ENCODE data around the gene ARMC12. TPM values are rescaled to one million over a fixed set of nuclear protein-coding genes. Genes with fewer than 3 reads are reported as not detected.

Gene ARMC12
- total and polyA plus RNA-seq, 10 of the 15 experiments (the other 5 are each of a cell fraction or from before 2014, with no cell fraction given), result 0.10 to 1.6 (median 0.62) TPM

DNA sequence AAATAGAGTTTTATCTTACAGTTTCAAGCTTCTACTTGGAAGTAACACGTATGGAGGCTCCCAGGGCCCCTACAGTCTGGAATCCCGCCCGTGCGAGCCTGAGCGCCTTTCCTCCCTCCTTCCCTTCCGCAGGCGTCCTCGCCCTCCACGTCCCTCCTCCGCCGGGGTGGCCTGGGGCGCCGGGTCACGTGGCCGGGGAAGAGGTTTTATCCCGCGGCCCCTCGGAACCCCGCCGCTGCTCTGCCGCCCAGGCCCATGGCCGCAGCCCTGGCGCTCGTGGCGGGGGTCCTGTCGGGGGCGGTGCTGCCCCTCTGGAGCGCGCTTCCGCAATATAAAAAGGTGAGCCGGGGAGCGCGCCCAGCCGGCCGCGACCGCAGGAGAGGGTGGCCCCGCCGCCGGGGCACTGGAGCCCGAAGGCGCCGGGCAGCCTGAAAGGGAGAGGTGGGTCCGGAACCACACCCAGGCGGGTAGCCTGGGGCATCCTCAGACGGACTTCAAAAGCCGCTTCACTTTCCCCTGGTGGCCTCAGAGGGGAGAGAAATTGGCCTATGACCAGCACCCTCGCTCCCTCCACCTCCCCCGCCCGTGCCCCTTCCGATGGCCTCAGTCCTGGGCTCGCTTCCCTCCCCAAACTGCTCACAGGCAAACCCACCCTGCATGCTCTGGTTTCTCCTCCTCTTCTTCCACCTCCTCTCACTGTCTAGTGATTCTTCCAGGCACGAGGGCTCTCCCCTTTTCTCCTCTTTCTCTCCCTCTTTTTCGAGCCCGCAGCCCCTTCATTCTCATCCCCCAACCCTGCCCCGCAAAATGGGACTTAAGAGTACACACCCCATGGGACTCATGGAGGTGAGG is 39.8 kb downstream of the ARMC12 start, which contains the start of gene CLPSL2:
CLPSL2 (plus strand) TSS at position 235 of the 852 bp plus-strand sequence; CDS start at position 256, 21 bp downstream.
- intact Hi-C loops (cut with micrococcal nuclease; ENCODE audit: unreplicated experiment) (no loop called here), in situ Hi-C loops (cut with MboI) (no loop called here)
- FAIRE-seq, result no peak
- SMC1A ChIA-PET (ENCODE audit: uncharacterized antibody, unreplicated experiment), result no interaction called here
- H3K27me3 ChIP-seq (replicated peaks in 1 of 2; ENCODE audit: control insufficient read depth in 2 of 2, insufficient read depth in 2 of 2, low read length in 1 of 2), result no peaks in the 10 kb centered on the region; a peak in 1 of 4 replicates
- no peaks in the 10 kb centered on the region for H3K9me3 ChIP-seq (replicated peaks; ENCODE audit: control insufficient read depth, insufficient read depth, low read length)
- ATAC-seq, result peak; percentile 79
- CTCF ChIA-PET, result no interaction called here
- no peaks in the 10 kb centered on the region for H3K79me2 ChIP-seq (ENCODE audit: control insufficient read depth, insufficient read depth, low read length)
- no peak for DNase-seq (ENCODE audit: low read depth, low spot score)
- WGBS (ENCODE audit: insufficient coverage, insufficient replicate concordance, low lambda C conversion rate, missing lambda C conversion rate), result 9% methylated on average over 31 of the region's 56 CpGs
- H3K4me1 ChIP-seq (ENCODE audit: control insufficient read depth, insufficient read depth, low read length), result no peaks in the 10 kb centered on the region
- H4K20me1 ChIP-seq (ENCODE audit: control insufficient read depth, insufficient read depth), result no peaks in the 10 kb centered on the region
- BruUV-seq (replicated peaks), result no TSS peak
- TF ChIP-seq JUNB (IDR thresholded peaks at IDR 0.05), result no peak
- peak; percentile 16; the same call in 1 of the 2 replicates for TF ChIP-seq RUNX3 (IDR thresholded peaks at IDR 0.05; ENCODE audit: low read length)
- TF ChIP-seq BHLHE40 (IDR thresholded peaks at IDR 0.05; ENCODE audit: borderline replicate concordance in 1 of 2, low read depth in 2 of 2, low read length in 1 of 2), result peak in 1 of 2 experiments; percentile 39; a peak in 1 of 4 replicates
- TF ChIP-seq USF1 (IDR thresholded peaks at IDR 0.05; ENCODE audit: borderline replicate concordance, extremely low read length, insufficient read depth, low read depth, low read length), result peak; percentile 78
- H3K9ac ChIP-seq (ENCODE audit: control insufficient read depth, insufficient read depth, low read length), result no peak within 1 kb of the TSS
- H3K36me3 ChIP-seq (ENCODE audit: control insufficient read depth in 2 of 2, insufficient read depth in 2 of 2, low read length in 1 of 2), result no peaks in the 10 kb centered on the region
- peak within 1 kb of the TSS; percentile 61; the same call in 1 of the 2 replicates for H3K4me3 ChIP-seq
- RAD21 ChIA-PET (ENCODE audit: unreplicated experiment), result no interaction called here
- H3K27ac ChIP-seq (ENCODE audit: control insufficient read depth, insufficient read depth), result no peak within 1 kb of the TSS
- peak within 1 kb of the TSS; percentile 83 for H3K4me2 ChIP-seq (ENCODE audit: control insufficient read depth, insufficient read depth)
- POLR2A ChIA-PET, result no interaction called here
- H2AFZ ChIP-seq (ENCODE audit: control insufficient read depth, low read depth, low read length), result peak within 1 kb of the TSS; percentile 39

Data from GM12878 (cell line).